Astrocyte of the cerebellum (primary cell): Measurements from ENCODE around the gene SCN5A.
A peak's percentile ranks its signal among the peaks of the same experiment; 100 is the strongest.

Source experiments
- DNase-seq: peaks from one replicate; pipeline ENCODE4 v3.0.0-alpha.2; 2011; ENCODE audit warnings: low read depth
- H3K4me3 ChIP-seq: 2 replicates; pipeline ENCODE4 v1.5.1; 2011; ENCODE audit warnings: mild to moderate bottlenecking, low read depth, low read length, moderate library complexity
- CTCF ChIP-seq: IDR thresholded peaks from 2 replicates; pipeline ENCODE4 v1.5.1; 2012; ENCODE audit warnings: low read length, low read depth, moderate library complexity, mild to moderate bottlenecking; ENCODE audit errors: missing control alignments
- in situ Hi-C: cut with HindIII; loops from 2 replicates; pipeline ENCODE4 v1.10.0; 2017; ENCODE audit warnings: low sequenced_read_pairs

The SCN5A gene

GRCh38 chr3:38630606-38631005 is 18.9 kb downstream of the SCN5A start:
- H3K4me3 ChIP-seq = no peak overlapping the region
- no peak for TF ChIP-seq CTCF
- DNase-seq = no peak
- in situ Hi-C loops = no loop called here

- no peak for DNase-seq
- no peak overlapping the region for H3K4me3 ChIP-seq
- in situ Hi-C loops = no loop called here
- no peak for TF ChIP-seq CTCF
Observed at GRCh38 chr3:38630070-38630469, 19.4 kb downstream of the SCN5A start.

GRCh38 chr3:38628835-38629234 is 20.7 kb downstream of the SCN5A start:
- DNase-seq = no peak
- TF ChIP-seq CTCF = no peak
- in situ Hi-C loops = no loop called here

GRCh38 chr3:38627956-38628355 is 21.5 kb downstream of the SCN5A start:
- H3K4me3 ChIP-seq = no peak overlapping the region
- in situ Hi-C loops = no loop called here
- no peak for DNase-seq
- peak; percentile 48 for TF ChIP-seq CTCF

More at GRCh38 chr3:38628835-38629234, 20.7 kb downstream of the SCN5A start:
- H3K4me3 ChIP-seq = no peak overlapping the region

GRCh38 chr3:38626171-38626570 is 23.3 kb downstream of the SCN5A start:
- TF ChIP-seq CTCF = no peak
- in situ Hi-C loops = no loop called here
- DNase-seq = no peak
- no peak overlapping the region for H3K4me3 ChIP-seq

GRCh38 chr3:38623539-38623938 is 25.9 kb downstream of the SCN5A start:
- no peak for TF ChIP-seq CTCF
- H3K4me3 ChIP-seq = no peak overlapping the region
- no peak for DNase-seq
- in situ Hi-C loops = no loop called here

GRCh38 chr3:38622336-38622735 is 27.2 kb downstream of the SCN5A start:
- in situ Hi-C loops = no loop called here
- DNase-seq = no peak
- no peak overlapping the region for H3K4me3 ChIP-seq
- TF ChIP-seq CTCF = no peak
